DLD1 (cell line): ENCODE results near the gene PSMG1.

Experiments used
- in situ Hi-C: cut with HindIII; loops from 2 replicates; pipeline ENCODE4 v1.10.0; 2017; ENCODE audit warnings: low sequenced_read_pairs

The PSMG1 gene

GRCh38 chr21:39125752-39126485 is 57.3 kb downstream of the PSMG1 start:
- in situ Hi-C loops, result no loop called here
